Measurements from ENCODE around the gene REEP2. TPM values are rescaled to one million over a fixed set of nuclear protein-coding genes. Genes with fewer than 3 reads are reported as not detected.
A peak's percentile ranks its signal among the peaks of the same experiment; 100 is the strongest.
"Not testable (repeated sequence)": the region's sequence is repeated elsewhere in the genome, so short reads cannot be mapped to it uniquely, and the experiment has no call there.

The REEP2 gene
- total RNA-seq, 1 donor from 2014 or later: 4.1 TPM

- peak; percentile 54 for DNase-seq
Observed at GRCh38 chr5:138466125-138466899, 27.5 kb downstream of the REEP2 start.

- DNase-seq: peak; percentile 49
Observed at GRCh38 chr5:138466900-138467710, 28.2 kb downstream of the REEP2 start.

- peak; percentile 59 for DNase-seq
Observed at GRCh38 chr5:138467711-138468132, 28.9 kb downstream of the REEP2 start.

- peak; percentile 65 for DNase-seq
Observed at GRCh38 chr5:138468133-138468965, 29.5 kb downstream of the REEP2 start.

GRCh38 chr5:138468966-138469539 is 30.2 kb downstream of the REEP2 start:
- DNase-seq: peak; percentile 77

- peak; percentile 92 for DNase-seq
Observed at GRCh38 chr5:138469540-138470321, 30.9 kb downstream of the REEP2 start.

GRCh38 chr5:138470322-138471051 is 31.6 kb downstream of the REEP2 start:
- DNase-seq: peak; percentile 82

- no peak for DNase-seq
Observed at GRCh38 chr5:138471052-138471361, 32.1 kb downstream of the REEP2 start.

GRCh38 chr5:138472353-138472752 is 33.5 kb downstream of the REEP2 start:
- DNase-seq: peak; percentile 43

- DNase-seq: not testable (repeated sequence)
Observed at GRCh38 chr5:138473151-138473550, 34.3 kb downstream of the REEP2 start.

- no peak for DNase-seq
Observed at GRCh38 chr5:138476918-138477317, 38.1 kb downstream of the REEP2 start.

- no peak for DNase-seq
Observed at GRCh38 chr5:138482638-138483037, 43.8 kb downstream of the REEP2 start.

- no peak for DNase-seq
Observed at GRCh38 chr5:138488481-138488945, 49.7 kb downstream of the REEP2 start.

GRCh38 chr5:138489683-138490061 is 50.8 kb downstream of the REEP2 start:
- DNase-seq: peak; percentile 88

GRCh38 chr5:138490648-138491283 is 51.9 kb downstream of the REEP2 start:
- DNase-seq: no peak

GRCh38 chr5:138491284-138491648 is 52.4 kb downstream of the REEP2 start:
- no peak for DNase-seq

GRCh38 chr5:138491669-138492559 is 53.1 kb downstream of the REEP2 start:
- DNase-seq: peak; percentile 97

- no peak for DNase-seq
Observed at GRCh38 chr5:138492560-138493045, 53.7 kb downstream of the REEP2 start.

- no peak for DNase-seq
Observed at GRCh38 chr5:138495351-138495750, 56.5 kb downstream of the REEP2 start.
